ENCODE results near the gene DTWD1.
"Not testable (repeated sequence)": the region's sequence is repeated elsewhere in the genome, so short reads cannot be mapped to it uniquely, and the experiment has no call there.

The DTWD1 gene

DNA sequence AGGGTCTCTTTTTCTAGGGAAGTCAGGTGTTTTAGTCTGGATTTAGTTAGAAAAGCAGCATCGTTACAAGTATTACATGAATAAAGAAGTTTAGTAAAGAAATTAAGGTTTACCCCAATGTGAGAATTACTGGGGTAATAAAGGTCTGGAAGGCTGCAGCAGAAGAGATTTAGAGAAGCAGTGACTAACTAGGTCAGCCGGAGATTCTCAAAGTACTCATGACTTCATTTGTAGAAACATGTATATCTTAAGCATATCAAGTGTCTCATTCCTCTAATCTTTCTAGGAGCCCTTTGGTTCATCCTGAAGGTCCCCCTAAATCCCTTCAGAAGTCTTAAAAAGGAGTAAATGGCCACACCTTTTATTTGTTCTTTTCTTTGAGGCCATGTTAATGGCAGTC is 26.0 kb downstream of the DTWD1 start:
- DNase-seq = no peak

- no peak for DNase-seq
Observed at GRCh38 chr15:49649987-49650386, 29.1 kb downstream of the DTWD1 start.

DNA sequence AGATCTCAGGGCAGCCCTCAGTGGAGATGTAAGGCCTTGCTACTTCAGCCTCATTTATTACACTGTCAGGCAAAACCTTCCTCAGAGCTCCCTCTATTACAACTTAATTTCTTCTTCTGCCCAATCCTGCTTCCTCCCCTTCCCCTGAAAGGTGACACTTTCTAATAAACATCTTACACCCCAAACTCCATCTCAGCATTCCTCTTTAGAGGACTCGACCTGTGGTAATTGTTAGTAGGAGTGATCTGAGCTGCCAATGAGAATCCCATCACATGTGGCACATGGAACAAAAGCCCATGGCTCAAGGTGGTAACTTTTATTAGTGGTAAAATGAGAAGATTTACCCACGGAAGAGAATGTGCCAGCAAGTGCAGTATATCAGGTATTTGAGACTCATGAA is 29.8 kb downstream of the DTWD1 start:
- DNase-seq = no peak

DNA sequence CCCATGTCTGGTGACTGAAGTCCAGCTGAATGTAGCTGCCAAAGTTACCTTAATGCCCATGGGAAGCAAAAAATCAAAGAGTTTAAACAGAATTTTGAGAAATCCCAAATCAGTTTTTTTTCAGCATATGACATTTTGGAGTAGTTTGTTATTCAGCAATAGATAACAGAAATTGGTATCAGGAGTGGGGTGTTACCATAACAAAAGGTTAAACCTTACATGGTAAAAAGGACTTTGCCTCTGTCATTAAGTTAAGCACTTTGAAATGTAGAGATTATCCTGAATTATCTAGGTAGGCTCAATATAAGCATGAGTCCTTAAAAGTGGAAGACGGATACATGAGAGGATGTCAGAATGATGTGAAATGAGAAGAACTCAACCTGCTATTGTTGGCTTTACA is 32.1 kb downstream of the DTWD1 start:
- DNase-seq = no peak

DNA sequence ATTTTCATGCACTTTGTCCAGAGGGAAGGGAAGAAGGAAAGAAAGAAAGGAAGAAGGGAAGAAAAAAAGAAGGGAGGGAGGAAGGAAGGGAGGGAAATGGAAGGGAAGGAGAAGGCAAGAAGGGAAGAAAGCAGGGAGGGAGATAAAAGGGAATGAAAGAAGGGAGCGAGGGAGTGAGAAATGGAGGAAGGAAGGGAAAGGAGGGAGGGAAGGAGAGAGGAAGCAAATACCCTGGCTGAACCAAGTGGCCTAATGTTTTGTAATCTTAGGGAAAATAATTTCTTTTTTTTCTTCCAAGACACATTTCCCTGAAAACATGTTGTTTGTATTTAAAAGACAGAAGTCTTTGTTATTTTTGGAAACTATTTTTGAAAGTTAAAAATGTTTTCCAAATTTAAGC is 35.9 kb downstream of the DTWD1 start:
- DNase-seq = no peak

- no peak for DNase-seq
Observed at GRCh38 chr15:49664716-49665115, 43.9 kb downstream of the DTWD1 start.

GRCh38 chr15:49666486-49666885 is 45.6 kb downstream of the DTWD1 start:
- DNase-seq = not testable (repeated sequence)

- DNase-seq = no peak
Observed at GRCh38 chr15:49669288-49669687, 48.4 kb downstream of the DTWD1 start.

- no peak for DNase-seq
Observed at GRCh38 chr15:49673861-49674260, 53.0 kb downstream of the DTWD1 start.

GRCh38 chr15:49674370-49674769 is 53.5 kb downstream of the DTWD1 start:
- DNase-seq = no peak

DNA sequence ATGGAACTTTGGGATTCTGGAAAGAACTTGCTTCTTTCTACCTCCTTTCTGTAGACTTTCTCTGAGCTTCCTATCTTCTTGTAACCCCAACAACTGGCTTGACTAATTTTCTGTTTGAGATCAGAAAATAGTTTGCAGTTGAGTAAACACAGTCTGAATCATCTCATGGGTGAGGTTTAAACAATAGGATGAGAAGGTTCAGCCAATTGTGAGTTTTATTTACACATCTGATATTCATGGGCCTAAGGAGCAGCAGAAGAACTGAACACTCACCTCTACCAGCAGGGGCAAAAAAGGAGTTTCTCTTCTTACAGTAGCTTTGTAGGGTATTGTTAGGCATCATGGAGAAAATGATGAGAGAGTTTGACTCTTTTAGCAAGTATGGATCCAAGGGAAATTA is 54.2 kb downstream of the DTWD1 start:
- no peak for DNase-seq

DNA sequence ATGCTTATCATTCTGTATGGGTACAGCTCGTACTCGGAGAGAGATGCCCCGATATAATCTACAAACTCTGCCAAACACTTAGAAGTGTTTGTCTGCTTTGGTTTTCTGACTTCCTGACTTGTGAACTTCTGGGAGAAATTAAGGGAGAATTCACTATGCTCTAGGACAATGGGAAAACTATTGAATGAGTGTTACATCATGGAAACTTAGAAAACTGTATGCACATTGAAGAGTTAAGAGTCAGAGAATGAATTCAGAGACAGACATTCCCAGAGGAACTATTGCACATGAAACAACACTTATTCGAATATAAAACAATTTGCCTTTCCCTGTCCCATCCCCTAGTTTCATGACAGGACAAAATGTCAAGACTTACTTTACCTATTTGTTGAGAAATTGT is 57.8 kb downstream of the DTWD1 start:
- DNase-seq = no peak

DNA sequence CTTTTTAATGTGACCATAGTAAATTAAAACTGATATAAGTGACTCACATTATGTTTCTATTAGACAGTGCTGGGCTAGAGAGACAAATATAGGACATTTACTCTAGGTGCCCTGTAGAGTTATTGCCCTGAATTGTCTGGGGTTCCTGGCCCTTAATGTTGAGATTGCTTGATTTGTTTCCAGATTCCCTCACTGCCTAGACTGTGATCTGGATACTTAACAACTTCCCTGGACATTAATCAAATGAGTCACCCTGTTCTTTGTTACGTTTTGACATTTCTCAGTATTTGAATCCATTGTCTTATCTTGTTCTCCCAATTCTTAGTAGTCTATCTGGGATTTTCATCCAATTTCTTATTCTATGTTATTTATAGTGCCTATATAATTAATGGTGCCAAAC is 65.8 kb downstream of the DTWD1 start:
- no peak for DNase-seq

GRCh38 chr15:49688135-49688790 is 67.4 kb downstream of the DTWD1 start:
- DNase-seq = no peak

- no peak for DNase-seq
Observed at GRCh38 chr15:49692514-49693090, 71.8 kb downstream of the DTWD1 start.

- DNase-seq = no peak
Observed at GRCh38 chr15:49693498-49693897, 72.7 kb downstream of the DTWD1 start.

DNA sequence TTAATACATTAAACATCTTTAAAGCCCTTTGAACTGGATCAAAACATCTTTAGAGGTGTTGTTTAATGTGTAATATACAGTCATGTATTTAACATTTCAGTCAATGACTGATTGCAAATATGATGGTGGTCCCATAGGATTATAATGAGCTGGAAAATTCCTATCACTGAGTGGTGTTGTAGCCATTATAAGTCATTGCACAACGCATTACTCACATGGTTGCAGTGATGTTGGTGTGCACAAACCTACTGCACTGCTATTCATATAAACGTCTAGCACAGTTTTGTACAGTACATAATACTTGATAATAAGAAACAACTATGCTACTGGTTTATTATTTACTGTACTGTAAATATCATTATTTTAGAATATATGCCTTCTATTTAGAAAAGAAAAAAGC is 75.6 kb downstream of the DTWD1 start:
- DNase-seq = no peak

GRCh38 chr15:49697121-49697520 is 76.3 kb downstream of the DTWD1 start:
- no peak for DNase-seq

DNA sequence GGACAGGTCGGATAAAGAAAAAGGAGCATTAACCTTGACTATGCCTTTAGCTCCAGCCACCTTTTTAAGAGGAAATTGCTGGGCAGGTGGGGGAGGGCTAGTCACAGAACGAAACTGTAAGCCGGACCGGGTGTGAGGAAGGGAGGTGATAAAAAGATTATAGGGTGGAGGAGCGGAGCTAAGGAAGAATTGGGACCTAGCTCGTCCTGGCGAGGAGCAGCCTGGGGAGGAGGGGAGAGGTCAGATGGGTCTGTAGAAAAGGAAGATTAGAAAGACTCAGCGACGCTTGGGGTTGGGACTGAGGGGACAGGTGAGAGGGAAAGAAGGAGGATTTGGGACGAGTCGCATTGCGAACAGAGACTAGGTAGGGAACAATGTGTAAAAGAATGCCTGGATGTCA is 82.1 kb downstream of the DTWD1 start:
- DNase-seq = not testable (repeated sequence)
